ENCODE results near the gene KIAA1614.

KIAA1614 gene

GRCh38 chr1:180920193-180920592, 7.5 kb downstream of the KIAA1614 start:
- DNase-seq (ENCODE audit: low read depth): no peak
- no peak for TF ChIP-seq CTCF (conservative IDR thresholded peaks at IDR 0.05; ENCODE audit: low read depth, low read length)
- H3K4me3 ChIP-seq (ENCODE audit: low read depth, low read length): no peak overlapping the region

- H3K4me3 ChIP-seq (ENCODE audit: low read depth, low read length): no peak overlapping the region
- peak; percentile 44 for TF ChIP-seq CTCF (conservative IDR thresholded peaks at IDR 0.05; ENCODE audit: low read depth, low read length)
- DNase-seq (ENCODE audit: low read depth): peak; percentile 15
These were observed 8.0 kb downstream of the KIAA1614 start for GRCh38 chr1:180920702-180921101.

GRCh38 chr1:180921386-180921785, 8.7 kb downstream of the KIAA1614 start:
- no peak for DNase-seq (ENCODE audit: low read depth)
- no peak for TF ChIP-seq CTCF (conservative IDR thresholded peaks at IDR 0.05; ENCODE audit: low read depth, low read length)
- no peak overlapping the region for H3K4me3 ChIP-seq (ENCODE audit: low read depth, low read length)

GRCh38 chr1:180921891-180922630, 9.4 kb downstream of the KIAA1614 start:
- TF ChIP-seq CTCF (conservative IDR thresholded peaks at IDR 0.05; ENCODE audit: low read depth, low read length): no peak
- H3K4me3 ChIP-seq (ENCODE audit: low read depth, low read length): no peak overlapping the region
- peak; percentile 27 for DNase-seq (ENCODE audit: low read depth)

- DNase-seq (ENCODE audit: low read depth): no peak
These were observed 9.9 kb downstream of the KIAA1614 start for GRCh38 chr1:180922631-180923015.

GRCh38 chr1:180923021-180923841, 10.5 kb downstream of the KIAA1614 start:
- TF ChIP-seq CTCF (conservative IDR thresholded peaks at IDR 0.05; ENCODE audit: low read depth, low read length): no peak
- no peak overlapping the region for H3K4me3 ChIP-seq (ENCODE audit: low read depth, low read length)
- DNase-seq (ENCODE audit: low read depth): peak; percentile 30

More at GRCh38 chr1:180922631-180923015, 9.9 kb downstream of the KIAA1614 start:
- H3K4me3 ChIP-seq (ENCODE audit: low read depth, low read length): no peak overlapping the region
- no peak for TF ChIP-seq CTCF (conservative IDR thresholded peaks at IDR 0.05; ENCODE audit: low read depth, low read length)

Data from choroid plexus epithelial cell (primary cell).